HG03025 (cell line): ENCODE results near the gene TPCN2.

ENCODE experiments used
- ATAC-seq: cut with Tn5 transposase; IDR thresholded peaks from one replicate; pipeline ENCODE4 v1.9.1; 2021; ENCODE audit warnings: mild to moderate bottlenecking, moderate library complexity; ENCODE audit not compliant: unreplicated experiment, low FRiP score

Gene TPCN2

GRCh38 chr11:69158301-69159149 lies 109.8 kb downstream of the TPCN2 start:
- no peak for ATAC-seq

- ATAC-seq, result no peak
Measured at GRCh38 chr11:69159150-69159852, 110.6 kb downstream of the TPCN2 start.

- ATAC-seq, result no peak
Measured at GRCh38 chr11:69160296-69161116, 111.8 kb downstream of the TPCN2 start.

GRCh38 chr11:69161117-69161407 lies 112.3 kb downstream of the TPCN2 start:
- no peak for ATAC-seq

GRCh38 chr11:69162505-69162904 lies 113.8 kb downstream of the TPCN2 start:
- no peak for ATAC-seq

- no peak for ATAC-seq
Measured at GRCh38 chr11:69163842-69164241, 115.1 kb downstream of the TPCN2 start.

GRCh38 chr11:69164824-69165223 lies 116.1 kb downstream of the TPCN2 start:
- ATAC-seq, result no peak

- ATAC-seq, result no peak
Measured at GRCh38 chr11:69165775-69166174, 117.0 kb downstream of the TPCN2 start.

GRCh38 chr11:69166218-69167115 lies 117.7 kb downstream of the TPCN2 start:
- peak; percentile 93 for ATAC-seq

- no peak for ATAC-seq
Measured at GRCh38 chr11:69167130-69167915, 118.6 kb downstream of the TPCN2 start.

GRCh38 chr11:69167916-69168691 lies 119.4 kb downstream of the TPCN2 start:
- no peak for ATAC-seq

GRCh38 chr11:69169479-69169878 lies 120.7 kb downstream of the TPCN2 start:
- no peak for ATAC-seq

GRCh38 chr11:69170704-69171103 lies 122.0 kb downstream of the TPCN2 start:
- ATAC-seq, result no peak

GRCh38 chr11:69171476-69172240 lies 122.9 kb downstream of the TPCN2 start:
- no peak for ATAC-seq

GRCh38 chr11:69172674-69173073 lies 123.9 kb downstream of the TPCN2 start:
- ATAC-seq, result no peak

GRCh38 chr11:69173331-69173730 lies 124.6 kb downstream of the TPCN2 start:
- ATAC-seq, result no peak

- no peak for ATAC-seq
Measured at GRCh38 chr11:69173925-69174581, 125.3 kb downstream of the TPCN2 start.
